Brain microvascular endothelial cell (primary cell): ENCODE measurements around the gene MSANTD1.

Experiments
- DNase-seq: peaks from one replicate; pipeline ENCODE4 v3.0.0-alpha.2; 2020
- H3K27ac ChIP-seq: fragments of 250-450 bp; sonication (Bioruptor Pico); 2 replicates; pipeline ENCODE4 v1.5.1; 2020; ENCODE audit warnings: mild to moderate bottlenecking, moderate library complexity
- H3K27me3 ChIP-seq: fragments of 250-450 bp; sonication (Bioruptor Pico); replicated peaks from 2 replicates; pipeline ENCODE4 v1.5.1; 2020; ENCODE audit warnings: mild to moderate bottlenecking
- H3K36me3 ChIP-seq: fragments of 250-450 bp; sonication (Bioruptor Pico); replicated peaks from 2 replicates; pipeline ENCODE4 v1.5.1; 2020; ENCODE audit warnings: mild to moderate bottlenecking
- H3K4me3 ChIP-seq: 2 replicates; pipeline ENCODE4 v1.5.1; 2011; ENCODE audit warnings: low read depth, mild to moderate bottlenecking, control low read depth, low read length, moderate library complexity
- in situ Hi-C: cut with HindIII; loops from 2 replicates; pipeline ENCODE4 v1.10.0; 2017; ENCODE audit warnings: low sequenced_read_pairs, low pct_ligation_motif_present
- TF ChIP-seq, protein P1 (sequence below): IDR thresholded peaks from 2 replicates; pipeline ENCODE4 v1.5.1; 2011; ENCODE audit warnings: low read depth, mild to moderate bottlenecking, moderate library complexity, low read length, control low read depth, inconsistent platforms; ENCODE audit errors: missing control alignments

Gene MSANTD1

DNA sequence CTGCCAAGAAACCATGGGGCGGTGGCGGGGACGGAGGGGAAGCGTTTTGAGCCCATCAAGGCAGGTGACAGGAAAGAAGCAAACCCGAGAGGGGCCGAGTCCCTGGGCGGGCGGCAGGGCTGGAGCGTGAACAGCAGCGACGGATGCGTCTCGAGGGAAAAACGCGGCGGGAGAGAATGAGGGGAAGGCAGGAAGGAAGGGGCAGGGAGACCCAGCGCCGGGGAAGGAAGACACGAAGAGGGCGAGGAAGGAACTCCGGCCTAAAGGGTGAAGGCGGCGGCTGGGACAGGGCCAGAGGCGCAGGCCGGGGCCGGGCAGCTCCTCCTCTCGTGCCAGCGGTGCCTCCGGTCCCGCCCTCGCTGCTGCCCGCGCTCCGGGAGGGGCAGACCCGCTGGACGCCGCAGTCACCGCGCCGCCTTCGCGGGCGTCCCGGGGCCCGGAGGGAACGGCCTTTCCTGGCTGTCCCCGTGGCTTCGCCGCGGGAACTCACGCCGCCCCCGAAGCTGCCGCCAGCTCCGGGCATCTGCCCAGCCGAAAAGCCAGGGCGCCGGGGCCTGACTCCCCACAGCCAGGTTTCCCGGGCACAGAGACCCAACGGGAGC is 43.1 kb downstream of the MSANTD1 start:
- H3K27ac ChIP-seq, result peak overlapping the region; percentile 47
- no peaks in the 10 kb centered on the region for H3K36me3 ChIP-seq
- H3K4me3 ChIP-seq, result peak overlapping the region; percentile 76
- H3K27me3 ChIP-seq, result no peaks in the 10 kb centered on the region
- in situ Hi-C loops, result no loop called here
- DNase-seq, result no peak
- TF ChIP-seq, protein P1, sequence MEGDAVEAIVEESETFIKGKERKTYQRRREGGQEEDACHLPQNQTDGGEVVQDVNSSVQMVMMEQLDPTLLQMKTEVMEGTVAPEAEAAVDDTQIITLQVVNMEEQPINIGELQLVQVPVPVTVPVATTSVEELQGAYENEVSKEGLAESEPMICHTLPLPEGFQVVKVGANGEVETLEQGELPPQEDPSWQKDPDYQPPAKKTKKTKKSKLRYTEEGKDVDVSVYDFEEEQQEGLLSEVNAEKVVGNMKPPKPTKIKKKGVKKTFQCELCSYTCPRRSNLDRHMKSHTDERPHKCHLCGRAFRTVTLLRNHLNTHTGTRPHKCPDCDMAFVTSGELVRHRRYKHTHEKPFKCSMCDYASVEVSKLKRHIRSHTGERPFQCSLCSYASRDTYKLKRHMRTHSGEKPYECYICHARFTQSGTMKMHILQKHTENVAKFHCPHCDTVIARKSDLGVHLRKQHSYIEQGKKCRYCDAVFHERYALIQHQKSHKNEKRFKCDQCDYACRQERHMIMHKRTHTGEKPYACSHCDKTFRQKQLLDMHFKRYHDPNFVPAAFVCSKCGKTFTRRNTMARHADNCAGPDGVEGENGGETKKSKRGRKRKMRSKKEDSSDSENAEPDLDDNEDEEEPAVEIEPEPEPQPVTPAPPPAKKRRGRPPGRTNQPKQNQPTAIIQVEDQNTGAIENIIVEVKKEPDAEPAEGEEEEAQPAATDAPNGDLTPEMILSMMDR, result no peak

DNA sequence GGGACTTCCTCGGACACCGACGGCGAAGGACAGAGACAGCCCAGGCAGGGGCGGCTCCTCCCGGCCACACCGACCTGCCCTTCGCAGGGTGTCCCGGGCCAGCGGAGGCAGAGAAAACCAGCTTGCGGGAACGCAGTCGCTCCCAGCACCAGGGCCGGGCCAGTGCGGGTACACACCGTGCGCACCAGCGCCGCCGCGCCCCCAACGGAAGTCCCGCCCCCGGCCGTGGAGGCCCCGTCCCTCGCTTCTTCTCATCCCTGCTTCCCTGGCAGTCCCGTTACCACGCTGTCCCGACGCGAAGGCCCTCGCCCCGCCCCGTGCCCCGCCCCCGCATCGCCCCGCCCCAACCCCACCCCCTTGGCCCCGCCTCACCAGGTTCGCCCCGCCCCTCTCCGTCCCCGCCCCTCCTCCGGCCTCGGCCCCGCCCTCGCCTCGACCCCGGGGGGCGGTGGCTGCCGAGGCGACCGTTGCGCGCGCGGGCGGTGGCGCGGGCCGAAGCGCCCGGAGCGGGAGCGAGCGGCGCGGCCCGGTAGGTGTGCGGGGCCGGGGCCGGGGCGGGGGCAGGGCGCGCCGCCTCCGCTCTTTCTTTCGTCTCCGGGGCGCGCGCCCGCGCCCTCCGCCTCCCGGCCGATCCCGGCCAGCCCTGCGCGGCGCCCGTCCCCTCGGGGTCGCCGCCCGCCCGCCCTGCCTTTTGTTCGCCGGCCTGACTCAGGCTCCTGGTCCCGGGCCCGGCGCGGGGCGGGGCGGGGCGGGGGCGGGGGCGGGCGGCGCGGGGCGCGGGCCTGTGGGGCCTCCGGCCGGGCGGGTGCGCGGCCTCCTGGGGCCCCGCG is 43.8 kb downstream of the MSANTD1 start, which contains the start of gene RGS12:
RGS12 (plus strand) TSS at position 451 of the 830 bp plus-strand sequence. CDS start 23,150 bp downstream, outside the sequence.
- peak within 1 kb of the TSS; percentile 76 for H3K4me3 ChIP-seq
- H3K27me3 ChIP-seq, result no peaks in the 10 kb centered on the region
- peak within 1 kb of the TSS; percentile 48 for H3K27ac ChIP-seq
- H3K36me3 ChIP-seq, result no peaks in the 10 kb centered on the region
- TF ChIP-seq, protein P1, result no peak
- DNase-seq, result peak; percentile 91
- in situ Hi-C loops, result no loop called here

DNA sequence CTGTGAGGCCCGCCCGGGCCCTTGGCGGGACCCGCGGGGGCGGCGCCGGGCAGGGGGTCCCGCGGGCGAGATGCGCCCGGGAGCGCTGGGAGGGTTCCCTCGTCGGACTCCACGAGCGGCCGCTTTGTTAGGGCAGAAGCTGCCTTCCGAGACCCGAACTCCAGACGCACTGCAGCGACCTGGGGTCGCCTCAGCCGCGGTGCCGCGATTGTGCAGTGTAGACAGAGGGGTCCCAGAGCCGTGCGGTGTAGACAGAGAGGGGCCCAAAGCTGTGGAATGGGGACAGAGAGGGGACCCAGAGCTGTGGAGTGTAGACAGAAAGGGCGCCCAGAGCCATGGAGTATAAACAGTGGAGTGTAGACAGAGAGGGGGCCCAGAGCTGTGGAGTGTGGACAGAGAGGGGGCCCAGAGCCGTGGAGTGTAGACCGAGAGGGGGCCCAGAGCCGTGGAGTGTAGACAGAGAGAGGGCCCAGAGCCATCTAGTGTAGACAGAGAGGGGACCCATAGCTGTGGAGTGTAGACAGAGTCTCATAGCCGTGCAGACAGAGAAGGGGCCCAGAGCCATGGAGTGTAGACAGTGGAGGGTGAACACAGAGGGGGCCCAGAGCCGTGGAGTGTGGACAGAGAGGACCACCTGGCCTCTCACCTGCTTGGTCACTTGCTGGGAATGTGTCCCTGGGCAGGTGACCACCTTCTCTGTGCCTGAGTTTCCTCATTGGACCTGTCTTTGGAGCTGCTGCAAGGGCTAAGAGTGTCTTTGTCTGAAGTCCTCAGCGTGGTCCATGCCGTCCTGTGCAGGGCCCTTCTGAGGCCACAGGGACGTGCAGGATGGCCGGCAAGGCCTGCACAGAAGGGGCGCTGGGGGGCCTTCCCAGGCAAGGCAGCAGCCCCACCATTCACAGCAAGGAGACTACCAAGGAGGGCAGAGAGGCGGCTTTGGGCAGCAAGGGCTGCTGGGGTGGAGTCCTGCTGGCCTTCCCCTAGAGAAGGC is 44.7 kb downstream of the MSANTD1 start:
- TF ChIP-seq, protein P1, result no peak
- H3K27ac ChIP-seq, result peak overlapping the region; percentile 24
- peak overlapping the region; percentile 75 for H3K4me3 ChIP-seq
- in situ Hi-C loops, result no loop called here
- H3K27me3 ChIP-seq, result no peaks in the 10 kb centered on the region
- H3K36me3 ChIP-seq, result no peaks in the 10 kb centered on the region
- no peak for DNase-seq

DNA sequence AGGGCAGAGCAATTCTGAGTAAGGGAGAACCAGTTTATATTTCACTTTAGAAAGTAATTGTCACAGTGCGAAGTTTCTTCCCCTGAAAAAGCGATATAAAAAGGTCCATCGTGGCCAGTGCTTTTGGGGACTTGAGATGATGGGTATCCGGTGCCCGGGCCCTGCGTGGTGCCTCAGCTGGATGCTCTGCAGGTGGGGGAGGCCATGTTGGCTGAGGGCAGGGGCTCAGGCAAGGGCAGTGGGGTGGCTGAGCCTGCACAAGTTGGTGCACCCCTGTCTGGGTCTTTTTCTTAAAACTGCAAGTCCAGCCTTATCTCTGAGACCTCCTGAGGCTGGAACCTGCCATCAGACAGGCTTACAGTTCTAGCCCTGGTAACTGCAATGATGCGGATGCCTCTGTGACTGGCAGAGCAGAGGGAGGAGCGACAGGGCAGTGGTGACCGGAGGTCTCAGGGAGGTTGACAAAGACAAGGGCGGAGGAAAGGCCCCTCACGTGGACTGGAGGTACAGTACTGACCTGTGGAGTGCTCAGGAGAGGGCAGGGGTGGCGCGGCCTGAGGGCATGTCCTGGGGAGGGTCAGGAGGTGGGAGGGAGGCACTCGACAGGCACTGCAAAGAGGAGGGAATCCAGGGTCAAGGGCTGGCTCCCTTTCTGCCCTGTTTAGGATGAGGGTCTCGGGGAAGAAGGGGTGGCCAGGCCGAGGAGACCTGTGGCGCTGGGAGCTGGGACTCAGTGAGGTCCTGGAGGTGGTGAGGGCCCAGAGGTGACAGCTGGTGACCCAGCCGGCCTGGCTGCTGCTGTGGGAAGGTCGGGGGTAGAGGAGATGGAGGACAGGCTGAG is 45.7 kb downstream of the MSANTD1 start:
- TF ChIP-seq, protein P1, result no peak
- in situ Hi-C loops, result no loop called here
- H3K27ac ChIP-seq, result no peak overlapping the region

More for the DNA sequence above, 45.7 kb downstream of the MSANTD1 start:
- no peak for DNase-seq
- Histone ChIP-seq H3K27me3 (no peaks in the 10 kb centered on the region), H3K4me3 (no peak overlapping the region), H3K36me3 (no peaks in the 10 kb centered on the region)
